Aorta (tissue), 5 donors: ENCODE measurements around the gene THSD7B. TPM values are rescaled to one million over a fixed set of nuclear protein-coding genes. Genes with fewer than 3 reads are reported as not detected.

ENCODE experiments used
- ATAC-seq: fragments of 200-7000 bp; cut with Tn5 transposase; one replicate; pipeline ENCODE4 v1.9.1; 2022; ENCODE audit warnings: moderate library complexity; ENCODE audit not compliant: low FRiP score
- DNase-seq, 2 donors: peaks; one replicate each; pipeline ENCODE4 v3.0.0-alpha.2; 2020
- H3K27ac ChIP-seq, 2 donors: one replicate each; pipeline ENCODE4 v1.5.1; 2013; ENCODE audit warnings: low read length in 2 of 2, mild to moderate bottlenecking in 2 of 2, moderate library complexity in 2 of 2, control low read depth in 1 of 2, inconsistent platforms in 1 of 2, low read depth in 1 of 2
- H3K27me3 ChIP-seq, 2 donors: one replicate each; pipeline ENCODE4 v1.6.1; 2013; ENCODE audit warnings: control low read depth in 1 of 2, low read length in 1 of 2, mild to moderate bottlenecking in 1 of 2, moderate library complexity in 1 of 2; ENCODE audit not compliant: insufficient read depth in 2 of 2, control insufficient read depth in 1 of 2
- H3K36me3 ChIP-seq, 2 donors: one replicate each; pipeline ENCODE4 v1.6.1; 2013; ENCODE audit warnings: control low read depth in 1 of 2, low read length in 1 of 2, mild to moderate bottlenecking in 1 of 2; ENCODE audit not compliant: insufficient read depth in 2 of 2, control insufficient read depth in 1 of 2
- H3K4me1 ChIP-seq, 2 donors: one replicate each; pipeline ENCODE4 v1.6.1; 2013; ENCODE audit warnings: low read length in 2 of 2, control low read depth in 1 of 2, mild to moderate bottlenecking in 1 of 2, moderate library complexity in 1 of 2; ENCODE audit not compliant: insufficient read depth in 2 of 2, control insufficient read depth in 1 of 2
- H3K4me3 ChIP-seq, 2 donors: one replicate each; pipeline ENCODE4 v1.5.1; 2013; ENCODE audit warnings: low read length in 2 of 2, control low read depth in 1 of 2, mild to moderate bottlenecking in 1 of 2
- H3K9me3 ChIP-seq: one replicate; pipeline ENCODE4 v1.6.1; 2013; ENCODE audit warnings: mild to moderate bottlenecking, low read length; ENCODE audit not compliant: control insufficient read depth
- WGBS, 2 donors: extraction: QIAGEN DNeasy Blood & Tissue Kit; methylation state at CpG; one replicate each; pipeline ENCODE4 v1.1.7; 2013; 5-methylcytosine and 5-hydroxymethylcytosine counted together
- intact Hi-C, 2 donors: fragments of 100-400 bp; cut with DNase I; formaldehyde crosslinking; loops; one replicate each; pipeline versions ENCODE4 v1.14.2 to v1.15.0; 2022
- polyA plus RNA-seq, 2 donors: library from polyadenylated mRNA; stranded (reverse); fragments of 200-250 nt; gene quantifications; one replicate each; pipeline ENCODE4 v1.2.3, GENCODE V29; 2013
- total RNA-seq, 2 donors: library from RNA; stranded (reverse); fragmentation: NEBNext Ultra II Directional; extraction: Animal tissue kit (Norgen Biotek cat#: 25700); gene quantifications; one replicate each; pipeline ENCODE4 v1.2.1, GENCODE V29; 2021
- donor health status: healthy with polysubstance abuse.
- donor health status: Bipolar disorder and iron deficiency.
- donor health status: DM: no; HTN: no; CAD: no.
- donor health status: DM: no; HTN: no; CAD: no.
- donor health status: DM: yes; HTN: yes; CAD: no.

The THSD7B gene
- total and polyA plus RNA-seq, 4 donors: 0.25 to 5.1 (median 1.8) TPM

GRCh38 chr2:136787970-136788369, 22.6 kb downstream of the THSD7B start:
- 74 to 83% methylated on average over 3 of the region's 3 CpGs for WGBS, 2 donors
- ATAC-seq: no peak

GRCh38 chr2:136796339-136796738, 31.0 kb downstream of the THSD7B start:
- H3K4me3 ChIP-seq: no peak overlapping the region
- DNase-seq: no peak
- H3K36me3 ChIP-seq: no peaks in the 10 kb centered on the region
- no peaks in the 10 kb centered on the region for H3K9me3 ChIP-seq
- no peaks in the 10 kb centered on the region for H3K4me1 ChIP-seq
- H3K27me3 ChIP-seq: no peaks in the 10 kb centered on the region
- WGBS, 2 donors: 75 to 79% methylated on average over 4 of the region's 4 CpGs
- intact Hi-C loops: no loop called here
- ATAC-seq: no peak
- no peak overlapping the region for H3K27ac ChIP-seq

More at GRCh38 chr2:136787970-136788369, 22.6 kb downstream of the THSD7B start:
- intact Hi-C loops: no loop called here
- no peak overlapping the region for H3K4me3 ChIP-seq
- H3K27ac ChIP-seq: no peak overlapping the region
- no peaks in the 10 kb centered on the region for H3K36me3 ChIP-seq
- H3K4me1 ChIP-seq: no peaks in the 10 kb centered on the region
- no peaks in the 10 kb centered on the region for H3K9me3 ChIP-seq
- no peaks in the 10 kb centered on the region for H3K27me3 ChIP-seq
- DNase-seq: no peak

GRCh38 chr2:136798766-136799165, 33.4 kb downstream of the THSD7B start:
- ATAC-seq (no peak), DNase-seq (no peak)
- no peaks in the 10 kb centered on the region for H3K27me3 ChIP-seq
- no peaks in the 10 kb centered on the region for H3K4me1 ChIP-seq
- H3K36me3 ChIP-seq: no peaks in the 10 kb centered on the region
- H3K9me3 ChIP-seq: no peaks in the 10 kb centered on the region
- no peak overlapping the region for H3K27ac ChIP-seq
- no peak overlapping the region for H3K4me3 ChIP-seq
- intact Hi-C loops: no loop called here

- Histone ChIP-seq H3K9me3 (peaks cover 6% of the 10 kb centered on the region), H3K4me1 (no peaks in the 10 kb centered on the region), H3K27ac (no peak overlapping the region), H3K36me3 (no peaks in the 10 kb centered on the region), H3K4me3 (no peak overlapping the region), H3K27me3 (no peaks in the 10 kb centered on the region)
- ATAC-seq (no peak), DNase-seq (no peak)
- WGBS, 2 donors: 94 to 97% methylated on average over 4 of the region's 4 CpGs
- intact Hi-C loops: no loop called here
These were observed 36.3 kb downstream of the THSD7B start for GRCh38 chr2:136801661-136802060.

GRCh38 chr2:136809998-136810397, 44.7 kb downstream of the THSD7B start:
- Histone ChIP-seq H3K4me1 (peaks cover 0 to 2% of the 10 kb centered on the region in 2 donors), H3K27ac (no peak overlapping the region), H3K9me3 (peaks cover 6% of the 10 kb centered on the region), H3K36me3 (peaks cover 0 to 3% of the 10 kb centered on the region in 2 donors), H3K27me3 (no peaks in the 10 kb centered on the region), H3K4me3 (no peak overlapping the region)
- DNase-seq (no peak), ATAC-seq (no peak)
- intact Hi-C loops: no loop called here
- 26 to 28% methylated on average over 4 of the region's 4 CpGs for WGBS, 2 donors

- H3K27ac ChIP-seq: no peak overlapping the region
- H3K36me3 ChIP-seq: no peaks in the 10 kb centered on the region
- H3K27me3 ChIP-seq: no peaks in the 10 kb centered on the region
- no peak overlapping the region for H3K4me3 ChIP-seq
- no peak for DNase-seq
- WGBS, 2 donors: 90 to 93% methylated on average over 4 of the region's 4 CpGs
- intact Hi-C loops: no loop called here
- no peak for ATAC-seq
- H3K9me3 ChIP-seq: no peaks in the 10 kb centered on the region
- no peaks in the 10 kb centered on the region for H3K4me1 ChIP-seq
These were observed 53.5 kb downstream of the THSD7B start for GRCh38 chr2:136818839-136819238.

GRCh38 chr2:136823291-136823690, 57.9 kb downstream of the THSD7B start:
- Histone ChIP-seq H3K4me1 (no peaks in the 10 kb centered on the region), H3K27me3 (no peaks in the 10 kb centered on the region), H3K36me3 (no peaks in the 10 kb centered on the region), H3K9me3 (no peaks in the 10 kb centered on the region), H3K4me3 (no peak overlapping the region), H3K27ac (no peak overlapping the region)
- intact Hi-C loops: no loop called here
- DNase-seq: no peak
- 84 to 89% methylated on average over 7 of the region's 7 CpGs for WGBS, 2 donors
- ATAC-seq: no peak

GRCh38 chr2:136828162-136828561, 62.8 kb downstream of the THSD7B start:
- H3K4me1 ChIP-seq: no peaks in the 10 kb centered on the region
- DNase-seq (no peak), ATAC-seq (no peak)
- intact Hi-C loops: no loop called here
- WGBS, 2 donors: 97 to 98% methylated on average over 1 of the region's 1 CpG
- H3K36me3 ChIP-seq: peaks cover 0 to 3% of the 10 kb centered on the region in 2 donors
- no peak overlapping the region for H3K4me3 ChIP-seq
- H3K27ac ChIP-seq: no peak overlapping the region
- no peaks in the 10 kb centered on the region for H3K27me3 ChIP-seq
- no peaks in the 10 kb centered on the region for H3K9me3 ChIP-seq

GRCh38 chr2:136828774-136829173, 63.4 kb downstream of the THSD7B start:
- no peak for ATAC-seq
- Histone ChIP-seq H3K27me3 (no peaks in the 10 kb centered on the region), H3K4me3 (no peak overlapping the region), H3K36me3 (peaks cover 0 to 3% of the 10 kb centered on the region in 2 donors), H3K27ac (no peak overlapping the region), H3K4me1 (no peaks in the 10 kb centered on the region), H3K9me3 (no peaks in the 10 kb centered on the region)
- WGBS, 2 donors: 44 to 94% methylated on average over 1 of the region's 1 CpG
- intact Hi-C loops: no loop called here
- DNase-seq: no peak
